SK-N-SH (cell line): Measurements from ENCODE around the gene TSHZ2. TPM values are rescaled to one million over a fixed set of nuclear protein-coding genes. Genes with fewer than 3 reads are reported as not detected.

Experiments
- CTCF ChIA-PET: fragments of 300-600, 350-600 bp; formaldehyde crosslinking; extraction: SDS; loops from one replicate; lab custom pipeline; 2021; lab: Yijun Ruan, JAX
- POLR2A ChIA-PET: fragments of 350-600 bp; sonication (Branson Sonifier 250); formaldehyde crosslinking; extraction: SDS; loops from one replicate; lab custom pipeline; 2020; ENCODE audit warnings: antibody characterized with exemption, inconsistent platforms; lab: Yijun Ruan, JAX
- DNase-seq: peaks from one replicate; pipeline ENCODE4 v3.0.0; 2012
- H2AFZ ChIP-seq: fragments of 200-600 bp; sonication (generic); 2 replicates; pipeline ENCODE4 v1.8.1; 2016; ENCODE audit warnings: antibody characterized with exemption, mild to moderate bottlenecking, low read depth
- H3F3A ChIP-seq: fragments of 200-600 bp; sonication (generic); replicated peaks from 2 replicates; pipeline ENCODE3; 2016; ENCODE audit warnings: antibody characterized with exemption, mild to moderate bottlenecking; ENCODE audit not compliant: insufficient read depth
- H3K27ac ChIP-seq, 2 experiments: fragments of 200-500 bp in 1 of 2; fragments of 200-600 bp in 1 of 2; sonication (Bioruptor generic) in 1 of 2; sonication (generic), shearing (Covaris generic) in 1 of 2; 2 replicates each; pipeline versions ENCODE4 v1.5.1 to v1.6.1; 2014 to 2016; ENCODE audit warnings: low read depth in 2 of 2, inconsistent platforms in 1 of 2, low read length in 1 of 2, mild to moderate bottlenecking in 1 of 2, mixed read lengths in 1 of 2
- H3K27me3 ChIP-seq: fragments of 200-600 bp; sonication (generic), shearing (Covaris generic); 2 replicates; pipeline ENCODE4 v1.6.1; 2016; ENCODE audit warnings: mixed run types; ENCODE audit not compliant: insufficient read depth
- H3K36me3 ChIP-seq, 2 experiments: fragments of 200-500 bp in 1 of 2; fragments of 200-600 bp in 1 of 2; sonication (Bioruptor generic) in 1 of 2; sonication (generic) in 1 of 2; replicated peaks in 1 of 2; 2 replicates each; pipeline versions ENCODE3 to v1.5.1; 2014 to 2016; ENCODE audit warnings: low read length in 1 of 2, mild to moderate bottlenecking in 1 of 2; ENCODE audit not compliant: insufficient read depth in 2 of 2, control insufficient read depth in 1 of 2
- H3K4me1 ChIP-seq, 2 experiments: fragments of 200-500 bp in 1 of 2; fragments of 200-600 bp in 1 of 2; sonication (Bioruptor generic) in 1 of 2; sonication (generic), shearing (Covaris generic) in 1 of 2; 2 replicates each; pipeline versions ENCODE4 v1.5.1 to v1.6.1; 2014 to 2016; ENCODE audit warnings: low read depth in 1 of 2, low read length in 1 of 2, mixed run types in 1 of 2; ENCODE audit not compliant: insufficient read depth in 2 of 2, control insufficient read depth in 1 of 2
- H3K4me2 ChIP-seq: fragments of 200-600 bp; sonication (generic), shearing (Covaris generic); 2 replicates; pipeline ENCODE4 v1.6.1; 2017; ENCODE audit warnings: mixed run types
- H3K4me3 ChIP-seq, 2 experiments: fragments of 200-500 bp in 1 of 2; fragments of 200-600 bp in 1 of 2; sonication (Bioruptor generic) in 1 of 2; sonication (generic), shearing (Covaris generic) in 1 of 2; 2 replicates each; pipeline versions ENCODE4 v1.5.1 to v1.8.1; 2014 to 2016; ENCODE audit warnings: low read depth in 2 of 2, inconsistent platforms in 1 of 2, low read length in 1 of 2, mild to moderate bottlenecking in 1 of 2, mixed read lengths in 1 of 2, moderate library complexity in 1 of 2
- H3K79me2 ChIP-seq: fragments of 200-600 bp; sonication (generic); 2 replicates; pipeline ENCODE4 v1.8.1; 2017; ENCODE audit warnings: mild to moderate bottlenecking; ENCODE audit not compliant: insufficient read depth
- H3K9ac ChIP-seq: fragments of 200-600 bp; sonication (generic); 2 replicates; pipeline ENCODE4 v1.6.1; 2017; ENCODE audit warnings: mixed run types
- H3K9me2 ChIP-seq: fragments of 200-600 bp; sonication (generic); 2 replicates; pipeline ENCODE4 v1.6.1; 2017; ENCODE audit warnings: mixed run types
- H3K9me3 ChIP-seq: fragments of 200-600 bp; sonication (generic); 2 replicates; pipeline ENCODE4 v1.6.1; 2017; ENCODE audit warnings: mixed run types, mild to moderate bottlenecking, moderate library complexity
- H4K20me1 ChIP-seq: fragments of 200-600 bp; sonication (generic); 2 replicates; pipeline ENCODE4 v1.6.1; 2017; ENCODE audit warnings: mild to moderate bottlenecking, mixed run types; ENCODE audit not compliant: insufficient read depth
- ELF1 ChIP-seq: IDR thresholded peaks from 2 replicates; pipeline ENCODE4 v1.4.0; 2012
- EP300 ChIP-seq, 2 experiments: IDR thresholded peaks; 2 replicates each; pipeline versions ENCODE4 v1.4.0 to v1.6.1; 2012; ENCODE audit warnings: borderline replicate concordance in 1 of 2, low read depth in 1 of 2, low read length in 1 of 2
- FOXJ3 ChIP-seq: sonication (generic); formaldehyde crosslinking; IDR thresholded peaks from 2 replicates; pipeline ENCODE4 v1.5.1; 2020; ENCODE audit warnings: mild to moderate bottlenecking, missing genetic modification reagents
- FOXM1 ChIP-seq: IDR thresholded peaks from 2 replicates; pipeline ENCODE4 v1.4.0; 2012; ENCODE audit warnings: low read depth, mild to moderate bottlenecking
- GABPA ChIP-seq: IDR thresholded peaks from 2 replicates; pipeline ENCODE4 v1.4.0; 2012; ENCODE audit warnings: low read depth, mild to moderate bottlenecking
- GATA2 ChIP-seq: sonication (generic); formaldehyde crosslinking; IDR thresholded peaks from 2 replicates; pipeline ENCODE4 v1.5.0; 2020; ENCODE audit warnings: mild to moderate bottlenecking, missing genetic modification reagents
- JUND ChIP-seq: IDR thresholded peaks from 2 replicates; pipeline ENCODE4 v1.4.0; 2012
- MEF2A ChIP-seq: IDR thresholded peaks from 2 replicates; pipeline ENCODE4 v1.4.0; 2012; ENCODE audit warnings: low read depth, borderline replicate concordance
- RCOR1 ChIP-seq: fragments of 150-350 bp; IDR thresholded peaks from 2 replicates; pipeline ENCODE4 v1.6.1; 2017; ENCODE audit warnings: antibody characterized with exemption, low read length
- RFX5 ChIP-seq: IDR thresholded peaks from 2 replicates; pipeline ENCODE4 v1.6.1; 2012; ENCODE audit warnings: mild to moderate bottlenecking, improper control_type of control experiment, low read length
- SIN3A ChIP-seq: IDR thresholded peaks from 2 replicates; pipeline ENCODE4 v1.6.1; 2012; ENCODE audit warnings: low read depth, mild to moderate bottlenecking, low read length, moderate library complexity, borderline replicate concordance
- SMC3 ChIP-seq: IDR thresholded peaks from 2 replicates; pipeline ENCODE4 v1.6.1; 2012; ENCODE audit warnings: low read depth, low read length, improper control_type of control experiment
- TAF1 ChIP-seq: IDR thresholded peaks from 2 replicates; pipeline ENCODE4 v1.6.1; 2012; ENCODE audit warnings: low read depth, mild to moderate bottlenecking, low read length, moderate library complexity, borderline replicate concordance
- TEAD4 ChIP-seq: IDR thresholded peaks from 2 replicates; pipeline ENCODE4 v1.4.0; 2012; ENCODE audit warnings: mild to moderate bottlenecking, borderline replicate concordance; ENCODE audit not compliant: insufficient read depth
- YY1 ChIP-seq: IDR thresholded peaks from 2 replicates; pipeline ENCODE4 v1.4.0; 2012; ENCODE audit warnings: low read depth, mild to moderate bottlenecking
- WGBS: methylation state at CpG from one replicate; pipeline ENCODE4 v1.1.6; 2017; ENCODE audit warnings: low lambda C conversion rate; 5-methylcytosine and 5-hydroxymethylcytosine counted together
- polyA plus RNA-seq, 3 experiments: library from polyadenylated mRNA; depleted of rRNA; stranded (reverse); fragments of >200 nt; gene quantifications; 2 replicates each; pipeline ENCODE4 v1.2.3, GENCODE V29; 2012
- TF ChIP-seq, protein P1 (sequence below): IDR thresholded peaks from 2 replicates; pipeline ENCODE4 v1.4.0; 2012; ENCODE audit warnings: low read depth, borderline replicate concordance
- TF ChIP-seq, protein P2 (sequence below): IDR thresholded peaks from 2 replicates; pipeline ENCODE4 v1.4.0; 2012; ENCODE audit warnings: low read depth
- TF ChIP-seq, protein P3 (sequence below): IDR thresholded peaks from 2 replicates; pipeline ENCODE4 v1.6.1; 2012; ENCODE audit warnings: mild to moderate bottlenecking, low read depth, low read length, moderate library complexity
- TF ChIP-seq, protein P4 (sequence below): fragments of 150-350 bp; IDR thresholded peaks from 2 replicates; pipeline ENCODE4 v1.6.1; 2017; ENCODE audit warnings: antibody characterized with exemption, low read length, low read depth, borderline replicate concordance

Gene TSHZ2
- polyA plus RNA-seq, 1 of the 3 experiments (the other 2 are of a cell fraction): 0.13 TPM

DNA sequence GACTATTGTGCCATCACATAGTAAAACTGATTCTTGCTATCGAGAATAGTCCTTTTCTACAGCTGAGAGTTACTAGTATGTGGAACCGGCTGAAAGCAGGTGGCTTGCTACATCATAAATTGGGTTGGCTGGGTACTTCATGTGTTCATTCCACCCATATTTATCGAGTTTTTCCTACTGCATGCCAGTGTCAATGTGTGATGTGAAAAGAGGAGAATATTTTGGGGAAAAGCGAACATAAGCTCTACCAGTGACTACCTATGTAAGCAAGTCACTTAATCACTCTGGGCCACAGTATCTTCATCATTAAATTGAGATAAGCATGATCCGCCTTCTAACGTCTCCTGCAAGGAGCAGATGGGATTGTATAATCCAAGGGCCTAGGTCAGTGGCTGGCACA is 61.0 kb downstream of the TSHZ2 start:
- no peaks in the 10 kb centered on the region for H3K27me3 ChIP-seq
- H3F3A ChIP-seq: no peaks in the 10 kb centered on the region
- H3K27ac ChIP-seq: no peak overlapping the region
- TF ChIP-seq, protein P1, sequence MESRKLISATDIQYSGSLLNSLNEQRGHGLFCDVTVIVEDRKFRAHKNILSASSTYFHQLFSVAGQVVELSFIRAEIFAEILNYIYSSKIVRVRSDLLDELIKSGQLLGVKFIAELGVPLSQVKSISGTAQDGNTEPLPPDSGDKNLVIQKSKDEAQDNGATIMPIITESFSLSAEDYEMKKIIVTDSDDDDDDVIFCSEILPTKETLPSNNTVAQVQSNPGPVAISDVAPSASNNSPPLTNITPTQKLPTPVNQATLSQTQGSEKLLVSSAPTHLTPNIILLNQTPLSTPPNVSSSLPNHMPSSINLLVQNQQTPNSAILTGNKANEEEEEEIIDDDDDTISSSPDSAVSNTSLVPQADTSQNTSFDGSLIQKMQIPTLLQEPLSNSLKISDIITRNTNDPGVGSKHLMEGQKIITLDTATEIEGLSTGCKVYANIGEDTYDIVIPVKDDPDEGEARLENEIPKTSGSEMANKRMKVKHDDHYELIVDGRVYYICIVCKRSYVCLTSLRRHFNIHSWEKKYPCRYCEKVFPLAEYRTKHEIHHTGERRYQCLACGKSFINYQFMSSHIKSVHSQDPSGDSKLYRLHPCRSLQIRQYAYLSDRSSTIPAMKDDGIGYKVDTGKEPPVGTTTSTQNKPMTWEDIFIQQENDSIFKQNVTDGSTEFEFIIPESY: no peak
- TF ChIP-seq, protein P2, sequence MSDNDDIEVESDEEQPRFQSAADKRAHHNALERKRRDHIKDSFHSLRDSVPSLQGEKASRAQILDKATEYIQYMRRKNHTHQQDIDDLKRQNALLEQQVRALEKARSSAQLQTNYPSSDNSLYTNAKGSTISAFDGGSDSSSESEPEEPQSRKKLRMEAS: no peak
- TF ChIP-seq FOXJ3: no peak
- TF ChIP-seq, protein P3, sequence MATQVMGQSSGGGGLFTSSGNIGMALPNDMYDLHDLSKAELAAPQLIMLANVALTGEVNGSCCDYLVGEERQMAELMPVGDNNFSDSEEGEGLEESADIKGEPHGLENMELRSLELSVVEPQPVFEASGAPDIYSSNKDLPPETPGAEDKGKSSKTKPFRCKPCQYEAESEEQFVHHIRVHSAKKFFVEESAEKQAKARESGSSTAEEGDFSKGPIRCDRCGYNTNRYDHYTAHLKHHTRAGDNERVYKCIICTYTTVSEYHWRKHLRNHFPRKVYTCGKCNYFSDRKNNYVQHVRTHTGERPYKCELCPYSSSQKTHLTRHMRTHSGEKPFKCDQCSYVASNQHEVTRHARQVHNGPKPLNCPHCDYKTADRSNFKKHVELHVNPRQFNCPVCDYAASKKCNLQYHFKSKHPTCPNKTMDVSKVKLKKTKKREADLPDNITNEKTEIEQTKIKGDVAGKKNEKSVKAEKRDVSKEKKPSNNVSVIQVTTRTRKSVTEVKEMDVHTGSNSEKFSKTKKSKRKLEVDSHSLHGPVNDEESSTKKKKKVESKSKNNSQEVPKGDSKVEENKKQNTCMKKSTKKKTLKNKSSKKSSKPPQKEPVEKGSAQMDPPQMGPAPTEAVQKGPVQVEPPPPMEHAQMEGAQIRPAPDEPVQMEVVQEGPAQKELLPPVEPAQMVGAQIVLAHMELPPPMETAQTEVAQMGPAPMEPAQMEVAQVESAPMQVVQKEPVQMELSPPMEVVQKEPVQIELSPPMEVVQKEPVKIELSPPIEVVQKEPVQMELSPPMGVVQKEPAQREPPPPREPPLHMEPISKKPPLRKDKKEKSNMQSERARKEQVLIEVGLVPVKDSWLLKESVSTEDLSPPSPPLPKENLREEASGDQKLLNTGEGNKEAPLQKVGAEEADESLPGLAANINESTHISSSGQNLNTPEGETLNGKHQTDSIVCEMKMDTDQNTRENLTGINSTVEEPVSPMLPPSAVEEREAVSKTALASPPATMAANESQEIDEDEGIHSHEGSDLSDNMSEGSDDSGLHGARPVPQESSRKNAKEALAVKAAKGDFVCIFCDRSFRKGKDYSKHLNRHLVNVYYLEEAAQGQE: no peak
- TF ChIP-seq SMC3: no peak
- no peak for TF ChIP-seq JUND
- TF ChIP-seq TAF1: no peak
- no peak for TF ChIP-seq GABPA
- no peak for TF ChIP-seq EP300 (IDR thresholded peaks at IDR 0.05; ENCODE audit: borderline replicate concordance in 1 of 2, low read depth in 1 of 2, low read length in 1 of 2)
- no peak for TF ChIP-seq SIN3A
- TF ChIP-seq FOXM1: no peak
- TF ChIP-seq TEAD4: no peak
- no peak for TF ChIP-seq RFX5
- TF ChIP-seq YY1: no peak
- no peak for TF ChIP-seq RCOR1
- TF ChIP-seq GATA2 (CRISPR knock-in tag): no peak
- TF ChIP-seq, protein P4, sequence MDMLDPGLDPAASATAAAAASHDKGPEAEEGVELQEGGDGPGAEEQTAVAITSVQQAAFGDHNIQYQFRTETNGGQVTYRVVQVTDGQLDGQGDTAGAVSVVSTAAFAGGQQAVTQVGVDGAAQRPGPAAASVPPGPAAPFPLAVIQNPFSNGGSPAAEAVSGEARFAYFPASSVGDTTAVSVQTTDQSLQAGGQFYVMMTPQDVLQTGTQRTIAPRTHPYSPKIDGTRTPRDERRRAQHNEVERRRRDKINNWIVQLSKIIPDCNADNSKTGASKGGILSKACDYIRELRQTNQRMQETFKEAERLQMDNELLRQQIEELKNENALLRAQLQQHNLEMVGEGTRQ: no peak
- TF ChIP-seq ELF1: no peak
- TF ChIP-seq MEF2A: no peak
- H3K4me2 ChIP-seq: no peak overlapping the region
- no peaks in the 10 kb centered on the region for H3K79me2 ChIP-seq
- no peaks in the 10 kb centered on the region; a peak in 1 of 4 replicates for H3K4me1 ChIP-seq
- H2AFZ ChIP-seq: no peak overlapping the region
- ChIA-PET CTCF (interaction anchor here (1.4 kb wide), 1 partner anchor 57 kb away, joined by 3 read pairs; no protein-coding TSS in a partner anchor), POLR2A (no interaction called here)
- WGBS: 52% methylated on average over 6 of the region's 6 CpGs
- no peaks in the 10 kb centered on the region for H3K9me2 ChIP-seq
- DNase-seq: no peak
- H3K9ac ChIP-seq: no peak overlapping the region
- no peaks in the 10 kb centered on the region for H3K9me3 ChIP-seq
- H4K20me1 ChIP-seq: no peaks in the 10 kb centered on the region
- H3K4me3 ChIP-seq: no peak overlapping the region
- H3K36me3 ChIP-seq: no peaks in the 10 kb centered on the region
